ENCODE measurements around the gene TTC9C.

Gene TTC9C

DNA sequence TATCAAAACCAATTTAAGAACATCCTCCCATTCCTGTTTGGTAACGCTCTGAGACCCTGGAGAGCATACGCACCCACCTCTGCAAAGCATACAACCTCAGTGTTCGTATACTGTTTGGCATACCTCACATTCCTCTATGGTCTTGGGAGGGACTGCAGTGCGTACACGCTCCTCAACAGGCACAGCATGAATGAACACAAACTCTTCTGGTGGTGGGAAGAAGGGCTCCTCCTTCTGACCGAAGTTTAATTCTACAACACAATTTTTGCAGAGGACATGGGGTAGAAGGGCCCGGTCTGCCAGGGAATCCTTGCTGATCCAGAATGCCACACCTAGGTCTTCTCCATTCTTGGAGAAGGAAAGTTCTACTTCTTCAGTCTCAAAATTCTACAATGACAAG is 6.3 kb upstream of the TTC9C start:
- Histone ChIP-seq H3K9me3 (ENCODE audit: control insufficient read depth, insufficient read depth, low read length) (no peaks in the 10 kb centered on the region), H3K4me3 (ENCODE audit: low read length) (no peak overlapping the region), H3K27me3 (ENCODE audit: control insufficient read depth, low read length) (no peaks in the 10 kb centered on the region), H3K27ac (ENCODE audit: low read depth, low read length) (no peak overlapping the region), H3K36me3 (ENCODE audit: control insufficient read depth, low read length) (peaks cover 98% of the 10 kb centered on the region), H3K9me2 (replicated peaks; ENCODE audit: control insufficient read depth, low read length) (no peaks in the 10 kb centered on the region), H3F3A (ENCODE audit: control insufficient read depth, insufficient read depth) (0 out of 2 replicates have a peak, but pooled peaks cover 5% of the 10 kb centered on the region), H4K20me1 (ENCODE audit: control insufficient read depth, insufficient read depth, low read depth, low read length) (peaks cover 25% of the 10 kb centered on the region), H3K4me1 (ENCODE audit: control insufficient read depth, low read length) (peaks cover 14% of the 10 kb centered on the region), H3K79me2 (ENCODE audit: control insufficient read depth, low read length) (peaks cover 91% of the 10 kb centered on the region), H3K4me2 (ENCODE audit: low read length) (no peak overlapping the region)
- TF ChIP-seq EZH2phosphoT487 (IDR thresholded peaks at IDR 0.05; ENCODE audit: borderline replicate concordance, low read length) (no peak), CTCF (IDR thresholded peaks at IDR 0.05; ENCODE audit: low read depth, low read length, poor library complexity, severe bottlenecking) (no peak)

DNA sequence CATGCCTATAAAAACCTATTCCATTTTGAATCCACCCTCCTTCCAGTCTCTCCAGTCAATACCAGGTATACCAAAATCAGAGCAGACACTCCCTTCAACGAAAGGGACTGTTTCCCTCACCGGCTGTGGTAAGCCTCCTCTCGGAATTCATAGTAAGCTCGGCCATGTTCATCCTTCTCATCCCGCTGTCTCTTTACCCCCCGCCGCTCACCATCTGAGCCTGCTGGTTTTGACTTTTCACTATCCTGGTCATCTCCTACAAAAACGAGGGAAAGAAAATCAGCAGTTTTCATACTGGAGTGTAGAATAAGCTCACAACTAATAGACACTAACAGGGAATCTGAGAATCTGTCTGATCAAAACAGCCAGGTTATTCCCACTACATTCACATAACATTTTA is 4.1 kb upstream of the TTC9C start:
- peaks cover 25% of the 10 kb centered on the region for H4K20me1 ChIP-seq (ENCODE audit: control insufficient read depth, insufficient read depth, low read depth, low read length)
- H3K79me2 ChIP-seq (ENCODE audit: control insufficient read depth, low read length): peaks cover 86% of the 10 kb centered on the region
- no peaks in the 10 kb centered on the region for H3K27me3 ChIP-seq (ENCODE audit: control insufficient read depth, low read length)
- peak overlapping the region; percentile 90 for H3K4me3 ChIP-seq (ENCODE audit: low read length)
- TF ChIP-seq CTCF (IDR thresholded peaks at IDR 0.05; ENCODE audit: low read depth, low read length, poor library complexity, severe bottlenecking) (no peak), EZH2phosphoT487 (IDR thresholded peaks at IDR 0.05; ENCODE audit: borderline replicate concordance, low read length) (no peak)
- peaks cover 14% of the 10 kb centered on the region for H3K4me1 ChIP-seq (ENCODE audit: control insufficient read depth, low read length)
- no peaks in the 10 kb centered on the region for H3K9me2 ChIP-seq (replicated peaks; ENCODE audit: control insufficient read depth, low read length)
- no peak overlapping the region for H3K27ac ChIP-seq (ENCODE audit: low read depth, low read length)
- peaks cover 83% of the 10 kb centered on the region for H3K36me3 ChIP-seq (ENCODE audit: control insufficient read depth, low read length)
- no peaks in the 10 kb centered on the region; the same call in 1 of the 2 replicates for H3F3A ChIP-seq (ENCODE audit: control insufficient read depth, insufficient read depth)
- H3K4me2 ChIP-seq (ENCODE audit: low read length): peak overlapping the region; percentile 85
- H3K9me3 ChIP-seq (ENCODE audit: control insufficient read depth, insufficient read depth, low read length): no peaks in the 10 kb centered on the region

GRCh38 chr11:62725646-62726045 is 2.6 kb upstream of the TTC9C start:
- Histone ChIP-seq H3K9me3 (ENCODE audit: control insufficient read depth, insufficient read depth, low read length) (no peaks in the 10 kb centered on the region), H3K79me2 (ENCODE audit: control insufficient read depth, low read length) (peaks cover 88% of the 10 kb centered on the region), H3K27me3 (ENCODE audit: control insufficient read depth, low read length) (no peaks in the 10 kb centered on the region), H4K20me1 (ENCODE audit: control insufficient read depth, insufficient read depth, low read depth, low read length) (peaks cover 25% of the 10 kb centered on the region), H3K4me2 (ENCODE audit: low read length) (peak overlapping the region; percentile 85), H3K9me2 (replicated peaks; ENCODE audit: control insufficient read depth, low read length) (no peaks in the 10 kb centered on the region), H3F3A (ENCODE audit: control insufficient read depth, insufficient read depth) (no peaks in the 10 kb centered on the region; the same call in 1 of the 2 replicates), H3K4me1 (ENCODE audit: control insufficient read depth, low read length) (peaks cover 24% of the 10 kb centered on the region), H3K4me3 (ENCODE audit: low read length) (peak overlapping the region; percentile 90), H3K36me3 (ENCODE audit: control insufficient read depth, low read length) (peaks cover 75% of the 10 kb centered on the region), H3K27ac (ENCODE audit: low read depth, low read length) (peak overlapping the region; percentile 92)
- TF ChIP-seq EZH2phosphoT487 (IDR thresholded peaks at IDR 0.05; ENCODE audit: borderline replicate concordance, low read length) (no peak), CTCF (IDR thresholded peaks at IDR 0.05; ENCODE audit: low read depth, low read length, poor library complexity, severe bottlenecking) (no peak)
